Stimulated activated CD4-positive, alpha-beta T cell treated with anti-CD3 and anti-CD28 coated beads, Interleukin-2, amount 100 ng/mL, for 4 hours (primary cell): Measurements from ENCODE around the gene DDOST.

Source experiments
- DNase-seq: peaks from one replicate; pipeline ENCODE4 v3.0.0-alpha.2; 2020; ENCODE audit warnings: low read depth

DDOST gene

DNA sequence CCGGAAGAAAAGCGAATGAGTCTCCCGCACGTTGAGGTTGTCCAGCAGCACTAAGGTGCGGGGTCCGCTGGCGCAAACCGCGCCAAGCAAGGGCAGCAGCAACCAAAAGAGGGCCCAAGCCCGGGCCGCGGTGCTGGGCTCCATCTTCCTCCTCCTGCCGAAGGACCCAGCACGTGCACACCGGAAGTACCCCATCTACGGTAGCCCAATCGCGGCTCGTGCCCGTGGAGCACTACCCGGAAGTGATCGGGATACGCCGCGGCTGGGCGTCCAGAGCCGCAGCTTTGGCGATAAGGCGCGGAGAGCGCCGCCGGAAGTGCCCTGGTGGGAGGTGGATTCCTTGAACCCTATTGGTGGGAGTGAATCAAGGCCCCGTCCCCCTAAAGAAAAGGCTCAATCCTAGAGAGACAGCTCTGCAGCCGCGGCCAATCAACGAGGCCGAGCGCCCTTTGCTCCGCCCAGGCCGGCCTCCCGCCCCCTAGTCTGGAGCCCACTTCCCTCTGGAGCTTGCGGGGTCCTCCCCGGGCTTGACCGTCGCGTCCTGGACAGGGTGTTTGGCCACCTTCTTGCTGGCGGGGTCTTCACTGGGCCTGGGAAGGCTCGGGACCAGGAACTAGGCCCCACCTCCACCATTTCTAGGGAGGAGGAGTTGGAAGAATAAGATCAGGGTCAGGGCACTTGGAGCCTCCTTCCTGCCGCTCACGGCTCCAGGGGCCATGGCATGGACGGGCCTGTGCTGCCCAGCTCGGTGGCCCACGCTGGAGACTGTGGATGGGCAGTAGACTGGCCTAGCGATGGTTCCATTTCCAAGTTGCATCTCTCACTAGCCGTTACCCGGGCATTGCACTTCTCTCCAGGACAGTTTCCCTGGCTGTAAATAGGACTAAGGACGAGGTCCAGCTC lies at the start of gene DDOST:
Gene DDOST (minus strand): TSS at position 163 of the 903 bp plus-strand sequence. CDS start 19 bp downstream, at position 144.
- DNase-seq, result peak; percentile 92

DNA sequence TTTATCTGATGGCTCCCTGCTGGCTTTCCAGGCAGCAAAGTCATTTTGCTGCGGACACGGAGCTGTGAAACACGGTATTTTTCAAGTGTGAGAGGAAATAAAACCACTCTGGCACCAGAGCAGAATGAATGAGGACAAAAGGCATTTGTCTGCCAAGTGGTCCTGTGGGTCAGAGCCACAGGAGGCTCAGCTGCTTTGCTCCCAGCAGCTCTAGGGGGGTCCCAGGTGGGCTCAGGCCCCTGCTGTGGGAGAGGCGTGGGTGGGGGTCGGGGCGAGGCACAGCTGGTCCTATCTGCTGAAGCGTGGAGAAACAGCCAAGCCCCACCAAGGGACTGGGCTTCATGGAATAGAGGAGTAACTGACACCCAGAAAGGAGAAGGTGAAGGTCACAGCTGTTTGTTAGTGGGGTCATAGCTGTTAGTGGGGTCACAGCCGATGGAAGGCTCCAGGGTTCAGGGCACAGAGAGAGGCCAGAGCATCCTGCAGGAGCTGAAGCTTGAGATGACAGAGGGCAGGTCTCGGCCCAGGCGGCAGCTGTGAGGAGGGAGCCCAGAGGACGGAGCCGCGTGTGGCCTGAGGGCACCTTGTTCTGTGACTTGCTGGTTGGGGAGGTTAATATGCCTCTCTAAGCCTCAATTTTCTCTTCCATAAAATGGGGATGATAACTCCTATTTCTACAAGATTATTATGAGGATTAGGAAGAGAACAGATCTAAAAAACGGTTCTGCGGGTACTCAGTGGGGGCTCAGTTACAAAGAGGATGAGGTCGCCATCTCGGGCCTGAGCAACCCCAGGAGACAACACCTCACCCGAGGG lies 49.5 kb upstream of the DDOST start:
- DNase-seq, result no peak

DNA sequence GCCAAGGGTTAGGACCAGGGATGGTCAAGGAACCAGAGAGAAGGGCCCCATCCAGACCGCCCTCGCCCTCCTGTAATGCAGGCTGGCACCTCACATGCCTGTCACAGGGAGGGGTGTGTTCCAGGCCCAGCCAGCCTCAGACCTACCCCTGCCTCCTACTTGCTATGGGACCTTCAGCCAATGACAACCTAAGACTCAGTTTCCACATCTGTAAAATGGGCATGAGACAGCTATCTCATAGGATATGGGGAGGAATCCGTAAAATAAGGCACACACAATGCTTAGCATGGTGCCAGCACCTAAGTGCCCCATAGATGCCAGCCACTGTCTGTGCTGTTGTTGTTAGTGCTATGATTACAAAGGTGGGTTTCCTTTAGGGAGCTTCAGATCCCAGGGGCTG lies 48.7 kb upstream of the DDOST start:
- no peak for DNase-seq

DNA sequence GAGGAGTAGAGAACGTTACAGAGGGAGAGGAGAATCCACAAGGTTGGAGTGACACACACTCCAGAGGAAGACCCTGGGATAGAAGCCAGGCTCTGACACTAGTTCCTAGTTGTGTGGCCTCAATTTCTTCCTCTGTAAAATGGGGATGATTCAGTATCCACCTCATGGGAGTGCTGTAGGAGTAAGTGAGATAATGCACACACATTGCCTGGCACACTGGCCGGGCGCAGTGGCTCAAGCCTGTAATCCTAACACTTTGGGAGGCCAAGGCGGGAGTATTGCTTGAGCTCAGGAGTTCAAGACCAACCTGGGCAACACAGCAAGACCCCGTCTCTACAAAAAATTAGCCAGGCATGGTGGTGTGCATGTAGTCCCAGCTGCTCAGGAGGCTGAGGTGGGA lies 47.7 kb upstream of the DDOST start:
- no peak for DNase-seq

- DNase-seq, result no peak
Observed at GRCh38 chr1:20708057-20708456, 46.9 kb upstream of the DDOST start.

- DNase-seq, result no peak
Observed at GRCh38 chr1:20706841-20707240, 45.7 kb upstream of the DDOST start.

DNA sequence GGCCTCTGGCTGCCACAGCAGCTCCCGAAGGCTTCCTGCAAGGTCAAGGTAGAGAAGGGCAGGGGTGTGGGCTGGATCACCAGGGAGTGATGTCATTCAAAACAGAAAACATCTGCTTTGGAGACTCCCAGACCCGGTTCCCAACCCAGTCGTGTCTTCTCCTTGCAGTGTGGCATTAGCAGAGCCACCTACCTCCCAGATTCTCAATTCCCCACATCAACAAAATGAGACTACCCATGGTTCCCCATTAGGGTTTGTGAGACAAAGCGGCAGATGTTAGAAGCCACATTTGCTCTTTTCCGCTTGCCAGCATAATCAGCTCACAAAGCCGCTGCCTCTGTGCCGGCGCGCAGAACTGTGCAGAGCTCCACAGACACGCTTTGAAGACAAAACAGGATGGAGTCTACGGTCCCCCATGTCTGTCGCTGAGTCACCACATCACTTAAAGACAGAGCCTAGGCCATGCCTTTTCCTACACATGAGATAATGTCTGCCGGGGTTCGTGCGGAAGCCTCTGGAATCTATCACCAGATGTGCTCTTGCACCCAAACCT lies 44.1 kb upstream of the DDOST start:
- no peak for DNase-seq

DNA sequence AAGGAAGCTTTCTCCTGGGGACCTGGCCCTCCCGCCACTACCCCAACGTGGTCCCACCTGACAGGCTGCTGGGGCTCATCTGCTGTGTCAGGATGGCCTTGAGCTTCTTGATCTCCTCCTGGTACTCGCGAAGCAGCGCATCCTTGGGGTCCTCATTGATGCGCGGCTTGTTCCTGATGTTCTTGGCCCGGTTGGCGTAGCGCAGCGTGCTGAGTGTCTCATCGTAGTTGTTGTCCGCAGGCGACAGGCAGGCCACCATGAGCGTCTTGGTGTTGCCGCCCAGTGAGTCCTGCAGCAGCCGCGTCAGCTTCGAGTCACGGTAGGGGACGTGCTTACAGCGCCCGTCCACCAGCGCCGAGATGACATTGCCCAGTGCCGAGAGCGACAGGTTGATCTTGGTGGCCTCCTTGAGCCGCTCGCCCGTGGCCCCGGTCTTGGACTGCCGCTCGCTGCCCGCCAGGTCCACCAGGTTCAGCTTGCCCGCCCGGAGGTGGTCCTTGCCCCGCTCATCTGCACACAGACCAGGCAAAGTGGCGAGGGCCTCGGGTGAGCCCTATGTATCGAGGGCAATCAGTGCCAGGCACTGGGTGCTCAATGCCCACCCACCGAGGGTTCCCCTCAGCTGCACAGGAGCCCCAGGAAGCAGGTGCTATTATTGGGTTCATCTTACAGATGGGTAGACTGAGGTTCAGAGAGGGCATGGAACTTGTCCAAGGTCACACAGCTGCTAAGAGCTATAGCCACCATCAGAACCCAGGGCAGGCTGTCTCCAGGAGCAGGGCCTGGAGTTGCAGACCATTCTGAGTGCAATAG lies 43.4 kb upstream of the DDOST start:
- DNase-seq, result no peak

GRCh38 chr1:20703124-20703756 lies 42.1 kb upstream of the DDOST start:
- DNase-seq, result no peak

DNA sequence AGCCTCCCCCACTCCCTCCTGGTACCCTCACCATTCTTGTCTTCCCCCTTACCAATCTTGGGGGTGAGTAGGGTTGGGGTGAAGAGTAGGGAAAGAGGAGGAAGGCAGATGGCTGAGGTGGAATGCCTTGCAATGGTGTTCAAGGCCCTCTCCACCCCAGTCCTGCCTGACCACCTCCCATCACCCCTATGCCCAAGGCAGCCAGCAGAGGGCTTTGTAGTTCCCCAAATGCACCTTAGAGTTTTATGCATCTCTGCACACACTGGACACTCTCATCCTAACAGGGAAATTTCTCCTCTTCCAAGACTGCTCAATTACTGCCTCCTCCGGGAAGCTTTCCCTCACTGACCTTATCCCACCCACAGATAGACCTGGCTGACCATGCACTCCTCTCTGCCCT lies 41.2 kb upstream of the DDOST start:
- DNase-seq, result no peak

- no peak for DNase-seq
Observed at GRCh38 chr1:20701847-20702246, 40.7 kb upstream of the DDOST start.

DNA sequence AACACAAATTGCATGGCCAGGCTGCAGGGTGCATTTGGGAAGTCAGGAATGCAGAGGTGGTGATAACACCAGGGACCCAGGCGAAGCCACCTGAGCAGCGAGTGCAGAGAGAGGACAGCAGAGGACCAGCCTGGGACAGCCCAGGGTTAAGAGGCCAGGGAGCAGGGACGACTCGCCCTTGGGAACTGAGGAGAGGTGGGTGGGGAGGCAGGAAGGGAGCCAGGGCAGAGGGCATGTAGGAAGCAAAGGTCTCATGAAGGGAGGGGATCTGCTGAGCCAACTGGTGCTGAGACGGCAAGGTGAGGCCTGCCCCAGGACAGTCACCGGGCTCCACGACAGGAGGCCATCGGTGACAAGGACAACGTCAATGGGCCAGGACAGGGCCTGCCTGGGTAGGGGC lies 40.3 kb upstream of the DDOST start:
- no peak for DNase-seq

- no peak for DNase-seq
Observed at GRCh38 chr1:20700636-20701215, 39.6 kb upstream of the DDOST start.

- DNase-seq, result no peak
Observed at GRCh38 chr1:20699558-20699957, 38.4 kb upstream of the DDOST start.

- DNase-seq, result no peak
Observed at GRCh38 chr1:20698195-20698910, 37.2 kb upstream of the DDOST start.

- no peak for DNase-seq
Observed at GRCh38 chr1:20697563-20697962, 36.4 kb upstream of the DDOST start.

- peak; percentile 53 for DNase-seq
Observed at GRCh38 chr1:20696397-20697333, 35.5 kb upstream of the DDOST start.

DNA sequence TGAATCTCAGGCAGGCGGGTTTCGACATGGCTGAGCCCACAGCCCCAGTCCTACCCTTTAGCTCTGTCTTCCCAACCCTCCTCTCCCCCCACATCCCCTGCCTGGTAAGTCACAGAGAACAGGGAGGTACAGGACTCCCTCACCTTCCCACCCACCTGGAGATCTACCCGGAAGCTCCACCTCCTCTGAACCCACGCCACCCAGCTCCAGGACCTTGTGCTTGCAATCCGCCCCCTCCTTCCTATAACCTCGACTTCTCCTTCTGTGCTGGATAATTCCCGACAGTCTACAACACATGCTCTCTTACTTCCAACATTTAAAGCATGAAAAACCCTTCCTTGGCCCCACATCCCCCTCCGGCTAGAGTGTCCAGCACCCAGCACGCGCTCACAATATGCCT lies 34.3 kb upstream of the DDOST start:
- no peak for DNase-seq

- no peak for DNase-seq
Observed at GRCh38 chr1:20693623-20694022, 32.5 kb upstream of the DDOST start.
